Limb (tissue), 2 donors: ENCODE measurements around the gene NSUN2.
"Not testable (repeated sequence)": the region's sequence is repeated elsewhere in the genome, so short reads cannot be mapped to it uniquely, and the experiment has no call there.

Experiments
- DNase-seq, 2 donors: peaks; one replicate each; pipeline ENCODE4 v3.0.0-alpha.2; 2016; ENCODE audit errors: extremely low spot score in 2 of 2

The NSUN2 gene

GRCh38 chr5:6632888-6633468, at the start of gene NSUN2, which contains the start of gene SRD5A1:
Gene NSUN2, minus strand, starts transcription at chr5:6633044. Its CDS starts 65 bp downstream, at chr5:6632979.
Gene SRD5A1, plus strand, starts transcription at chr5:6633440. Its CDS starts 137 bp downstream, at chr5:6633577.
- peak; percentile 94 to 97 for DNase-seq

- DNase-seq, result no peak
Measured at GRCh38 chr5:6682239-6682638, 49.4 kb upstream of the NSUN2 start.

- DNase-seq, result no peak
Measured at GRCh38 chr5:6681682-6682081, 48.8 kb upstream of the NSUN2 start.

- no peak for DNase-seq
Measured at GRCh38 chr5:6680922-6681321, 48.1 kb upstream of the NSUN2 start.

- no peak for DNase-seq
Measured at GRCh38 chr5:6678385-6678784, 45.5 kb upstream of the NSUN2 start.

GRCh38 chr5:6676702-6677101, 43.9 kb upstream of the NSUN2 start:
- DNase-seq, result no peak

- no peak for DNase-seq
Measured at GRCh38 chr5:6675784-6676491, 43.1 kb upstream of the NSUN2 start.

- no peak for DNase-seq
Measured at GRCh38 chr5:6674886-6675285, 42.0 kb upstream of the NSUN2 start.

- no peak for DNase-seq
Measured at GRCh38 chr5:6674421-6674820, 41.6 kb upstream of the NSUN2 start.

GRCh38 chr5:6673963-6674362, 41.1 kb upstream of the NSUN2 start:
- no peak for DNase-seq

- DNase-seq, result no peak
Measured at GRCh38 chr5:6673031-6673430, 40.2 kb upstream of the NSUN2 start.

- DNase-seq, result not testable (repeated sequence)
Measured at GRCh38 chr5:6668717-6669116, 35.9 kb upstream of the NSUN2 start.

- no peak for DNase-seq
Measured at GRCh38 chr5:6667648-6668047, 34.8 kb upstream of the NSUN2 start.

- no peak for DNase-seq
Measured at GRCh38 chr5:6666762-6667161, 33.9 kb upstream of the NSUN2 start.

GRCh38 chr5:6660688-6661087, 27.8 kb upstream of the NSUN2 start:
- no peak for DNase-seq

GRCh38 chr5:6659941-6660684, 27.3 kb upstream of the NSUN2 start:
- DNase-seq, result no peak

GRCh38 chr5:6656680-6657079, 23.8 kb upstream of the NSUN2 start:
- DNase-seq, result no peak

GRCh38 chr5:6655432-6655831, 22.6 kb upstream of the NSUN2 start:
- no peak for DNase-seq

- no peak for DNase-seq
Measured at GRCh38 chr5:6652025-6652424, 19.2 kb upstream of the NSUN2 start.

GRCh38 chr5:6649681-6650080, 16.8 kb upstream of the NSUN2 start:
- DNase-seq, result no peak

GRCh38 chr5:6649186-6649585, 16.3 kb upstream of the NSUN2 start:
- DNase-seq, result no peak

GRCh38 chr5:6645571-6646362, 12.9 kb upstream of the NSUN2 start:
- DNase-seq, result not testable (repeated sequence)
